B cell (primary cell): ENCODE measurements around the gene KANK3. TPM values are rescaled to one million over a fixed set of nuclear protein-coding genes. Genes with fewer than 3 reads are reported as not detected.

Experiments used
- ATAC-seq: fragments of 200-7000 bp; cut with Tn5 transposase; one replicate; pipeline ENCODE4 v1.10.0; 2021; ENCODE audit warnings: low read depth, mild to moderate bottlenecking, moderate number of reproducible peaks, moderate library complexity
- CTCF ChIA-PET: fragments of 350-600 bp; sonication (Branson Sonifier 250); formaldehyde crosslinking; loops from one replicate; lab custom pipeline; 2021; ENCODE audit warnings: antibody characterized with exemption, inconsistent platforms; lab: Charles Lee
- POLR2A ChIA-PET: fragments of 350-600 bp; sonication (Branson Sonifier 250); formaldehyde crosslinking; loops from one replicate; lab custom pipeline; 2021; ENCODE audit warnings: antibody characterized with exemption; lab: Charles Lee
- DNase-seq: peaks from one replicate; pipeline ENCODE4 v3.0.0; 2013
- H2AFZ ChIP-seq: 2 replicates; pipeline ENCODE4 v1.6.1; 2012; ENCODE audit warnings: mild to moderate bottlenecking, low read depth, low read length; ENCODE audit not compliant: insufficient read depth, poor library complexity, severe bottlenecking
- H3K27ac ChIP-seq, 2 donors: 1 replicate in 1 of 2; 2 replicates in 1 of 2; pipeline ENCODE4 v1.5.1; 2012 to 2013; ENCODE audit warnings: low read length in 2 of 2, mild to moderate bottlenecking in 2 of 2, moderate library complexity in 1 of 2
- H3K27me3 ChIP-seq, 4 experiments: fragments of 200-600 bp in 1 of 4; sonication (generic) in 1 of 4; replicated peaks in 1 of 4; 1 replicate in 2 of 4; 2 replicates in 2 of 4; pipeline versions ENCODE4 v1.6.1 to v1.7.0; 2013 to 2016; ENCODE audit warnings: low read length in 3 of 4, mild to moderate bottlenecking in 2 of 4, mixed read lengths in 1 of 4, moderate library complexity in 1 of 4; ENCODE audit not compliant: insufficient read depth in 4 of 4, control insufficient read depth in 3 of 4; ENCODE audit errors: control extremely low read depth in 1 of 4
- H3K36me3 ChIP-seq, 2 experiments: replicated peaks in 1 of 2; 1 replicate in 1 of 2; 2 replicates in 1 of 2; pipeline versions ENCODE4 v1.6.1 to v1.7.1; 2013; ENCODE audit warnings: low read length in 1 of 2; ENCODE audit not compliant: insufficient read depth in 2 of 2, control insufficient read depth in 1 of 2; ENCODE audit errors: control extremely low read depth in 1 of 2, extremely low read depth in 1 of 2
- H3K4me1 ChIP-seq, 2 donors: fragments of 200-600 bp in 1 of 2; sonication (generic) in 1 of 2; 1 replicate in 1 of 2; 2 replicates in 1 of 2; pipeline versions ENCODE4 v1.5.1 to v1.6.1; 2013 to 2017; ENCODE audit warnings: low read length in 2 of 2; ENCODE audit not compliant: control insufficient read depth in 2 of 2, insufficient read depth in 2 of 2
- H3K4me2 ChIP-seq: replicated peaks from 2 replicates; pipeline ENCODE3; 2012; ENCODE audit warnings: mild to moderate bottlenecking, low read depth, low read length; ENCODE audit not compliant: poor library complexity, severe bottlenecking
- H3K4me3 ChIP-seq, 5 experiments: fragments of 200-600 bp in 1 of 5; sonication (generic) in 1 of 5; 1 replicate in 3 of 5; 2 replicates in 2 of 5; pipeline versions ENCODE4 v1.5.1 to v1.7.0; 2011 to 2016; ENCODE audit warnings: low read length in 4 of 5, mild to moderate bottlenecking in 4 of 5, low read depth in 2 of 5, control low read depth in 1 of 5, moderate library complexity in 1 of 5; ENCODE audit not compliant: insufficient read depth in 1 of 5; ENCODE audit errors: control extremely low read depth in 1 of 5, extremely low read depth in 1 of 5
- H3K79me2 ChIP-seq: fragments of 200-600 bp; sonication (generic); one replicate; pipeline ENCODE4 v1.6.0; 2016; ENCODE audit warnings: low read length; ENCODE audit not compliant: control insufficient read depth, insufficient read depth
- H3K9ac ChIP-seq: fragments of 200-600 bp; sonication (generic); 2 replicates; pipeline ENCODE4 v1.6.1; 2017; ENCODE audit warnings: mild to moderate bottlenecking, low read length, moderate library complexity
- H3K9me3 ChIP-seq, 3 donors: one replicate each; pipeline versions ENCODE4 v1.6.1 to v1.7.1; 2013; ENCODE audit warnings: low read length in 2 of 3; ENCODE audit not compliant: control insufficient read depth in 2 of 3, insufficient read depth in 1 of 3; ENCODE audit errors: control extremely low read depth in 1 of 3
- H4K20me1 ChIP-seq: 2 replicates; pipeline ENCODE4 v1.6.0; 2012; ENCODE audit warnings: mild to moderate bottlenecking, low read length; ENCODE audit not compliant: insufficient read depth, control insufficient read depth, poor library complexity, severe bottlenecking
- H3K27ac Mint-ChIP-seq: one replicate; pipeline ENCODE4 v1.8.0; 2021; ENCODE audit warnings: mixed read lengths
- H3K27me3 Mint-ChIP-seq: one replicate; pipeline ENCODE4 v1.8.0; 2021; ENCODE audit warnings: mixed read lengths
- H3K4me1 Mint-ChIP-seq: one replicate; pipeline ENCODE4 v1.8.0; 2021; ENCODE audit warnings: mixed read lengths
- H3K4me3 Mint-ChIP-seq: one replicate; pipeline ENCODE4 v1.8.0; 2021; ENCODE audit warnings: mixed read lengths
- H3K9me3 Mint-ChIP-seq: one replicate; pipeline ENCODE4 v1.8.0; 2022; ENCODE audit warnings: mixed read lengths; ENCODE audit not compliant: insufficient read depth
- EZH2 ChIP-seq: IDR thresholded peaks from 2 replicates; pipeline ENCODE4 v1.6.1; 2012; ENCODE audit warnings: borderline replicate concordance, low read depth, mild to moderate bottlenecking, moderate library complexity, low read length; ENCODE audit not compliant: insufficient read depth, poor library complexity, severe bottlenecking
- WGBS: methylation state at CpG from one replicate; pipeline ENCODE4 v1.1.5; 2013; ENCODE audit warnings: missing lambda C conversion rate; ENCODE audit not compliant: insufficient coverage; 5-methylcytosine and 5-hydroxymethylcytosine counted together
- intact Hi-C: fragments of 100-400 bp; cut with micrococcal nuclease; formaldehyde crosslinking; loops from one replicate; pipeline ENCODE4 v1.10.0; 2022
- polyA plus RNA-seq: library from polyadenylated mRNA; depleted of rRNA; stranded (reverse); fragments of >200 nt; gene quantifications from 2 replicates; pipeline ENCODE4 v1.2.3, GENCODE V29; 2012
- total RNA-seq, 2 donors: library from RNA; stranded (reverse); fragments of 120-200 nt in 1 of 2; gene quantifications; 1 replicate in 1 of 2; 2 replicates in 1 of 2; pipeline versions ENCODE4 v1.2.3 to v1.2.4, GENCODE V29; 2013 to 2022
- TF ChIP-seq, protein P1 (sequence below): fragments of 200-600 bp; IDR thresholded peaks from one replicate; pipeline ENCODE4 v1.8.0; 2022; ENCODE audit warnings: antibody characterized with exemption, mild to moderate bottlenecking

Gene KANK3
- total and polyA plus RNA-seq, 2 donors (not counting 1 experiment from before 2014, with no cell fraction given): 0.27 to 0.34 TPM

GRCh38 chr19:8343483-8343844 lies 402 bp upstream of the KANK3 start:
- H3K9me3 ChIP-seq: peaks cover 0 to 12% (median 0%) of the 10 kb centered on the region in 3 donors
- no peaks in the 10 kb centered on the region for H3K79me2 ChIP-seq
- peaks cover 0 to 34% (median 9%) of the 10 kb centered on the region in 4 experiments for H3K27me3 ChIP-seq
- Mint-ChIP-seq H3K27ac (no peak overlapping the region), H3K9me3 (no peaks in the 10 kb centered on the region), H3K4me1 (peaks cover 13% of the 10 kb centered on the region), H3K4me3 (peak overlapping the region; percentile 79), H3K27me3 (peaks cover 16% of the 10 kb centered on the region)
- DNase-seq (no peak), ATAC-seq (no peak)
- no peaks in the 10 kb centered on the region for H4K20me1 ChIP-seq
- H3K4me2 ChIP-seq: peak overlapping the region; percentile 78
- H3K9ac ChIP-seq: peak overlapping the region; percentile 52
- ChIA-PET POLR2A (interaction anchor here (1.2 kb wide), 1 partner anchor 185 kb away, joined by 4 read pairs; no protein-coding TSS in a partner anchor), CTCF (interaction anchor here (1.4 to 1.7 kb wide), 2 partner anchors 10 to 162 kb away, joined by 3 to 8 read pairs; no protein-coding TSS in a partner anchor)
- peak overlapping the region; percentile 57 for H2AFZ ChIP-seq
- peaks cover 9 to 14% of the 10 kb centered on the region in 2 donors for H3K4me1 ChIP-seq
- no peaks in the 10 kb centered on the region for H3K36me3 ChIP-seq
- TF ChIP-seq, protein P1, sequence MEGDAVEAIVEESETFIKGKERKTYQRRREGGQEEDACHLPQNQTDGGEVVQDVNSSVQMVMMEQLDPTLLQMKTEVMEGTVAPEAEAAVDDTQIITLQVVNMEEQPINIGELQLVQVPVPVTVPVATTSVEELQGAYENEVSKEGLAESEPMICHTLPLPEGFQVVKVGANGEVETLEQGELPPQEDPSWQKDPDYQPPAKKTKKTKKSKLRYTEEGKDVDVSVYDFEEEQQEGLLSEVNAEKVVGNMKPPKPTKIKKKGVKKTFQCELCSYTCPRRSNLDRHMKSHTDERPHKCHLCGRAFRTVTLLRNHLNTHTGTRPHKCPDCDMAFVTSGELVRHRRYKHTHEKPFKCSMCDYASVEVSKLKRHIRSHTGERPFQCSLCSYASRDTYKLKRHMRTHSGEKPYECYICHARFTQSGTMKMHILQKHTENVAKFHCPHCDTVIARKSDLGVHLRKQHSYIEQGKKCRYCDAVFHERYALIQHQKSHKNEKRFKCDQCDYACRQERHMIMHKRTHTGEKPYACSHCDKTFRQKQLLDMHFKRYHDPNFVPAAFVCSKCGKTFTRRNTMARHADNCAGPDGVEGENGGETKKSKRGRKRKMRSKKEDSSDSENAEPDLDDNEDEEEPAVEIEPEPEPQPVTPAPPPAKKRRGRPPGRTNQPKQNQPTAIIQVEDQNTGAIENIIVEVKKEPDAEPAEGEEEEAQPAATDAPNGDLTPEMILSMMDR: no peak
- no peak for TF ChIP-seq EZH2
- WGBS: 37% methylated on average over 7 of the region's 11 CpGs
- H3K4me3 ChIP-seq: peak overlapping the region in 4 of 5 experiments; percentile 23 to 55 (median 46)
- intact Hi-C loops: no loop called here
- H3K27ac ChIP-seq: no peak overlapping the region

DNA sequence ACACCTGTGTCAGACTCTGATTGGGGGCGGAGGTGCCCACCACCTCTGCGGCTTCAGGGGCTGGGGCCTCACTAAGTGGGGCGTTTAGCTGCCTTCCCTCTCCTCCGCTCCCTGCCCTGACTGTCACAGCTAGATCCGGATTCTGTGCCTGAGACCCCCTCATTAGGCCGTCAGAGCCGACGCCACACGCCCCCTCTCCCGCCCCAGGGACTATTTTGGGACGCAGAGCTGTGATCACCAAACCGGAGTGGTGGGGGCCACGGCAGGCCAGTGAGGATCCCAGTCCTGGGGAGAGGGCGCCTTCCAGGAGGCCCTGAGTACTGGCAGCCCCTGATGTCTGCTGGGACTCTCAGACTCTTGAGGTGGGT lies 762 bp downstream of the KANK3 start:
- H3K27me3 Mint-ChIP-seq: peaks cover 24% of the 10 kb centered on the region
- CTCF ChIA-PET: interaction anchor here (1.8 kb wide), 1 partner anchor 11 kb away, joined by 15 read pairs; no protein-coding TSS in a partner anchor

More for the DNA sequence above, 762 bp downstream of the KANK3 start:
- Mint-ChIP-seq H3K27ac (no peak overlapping the region), H3K9me3 (no peaks in the 10 kb centered on the region), H3K4me1 (peaks cover 13% of the 10 kb centered on the region), H3K4me3 (peak overlapping the region; percentile 16)
- ATAC-seq: no peak
- peak overlapping the region; percentile 57 for H2AFZ ChIP-seq
- POLR2A ChIA-PET: no interaction called here
- no peak overlapping the region for H3K27ac ChIP-seq
- DNase-seq: no peak
- 30% methylated on average over 10 of the region's 14 CpGs for WGBS
- intact Hi-C loops: no loop called here
- TF ChIP-seq, protein P1: no peak
- peak; percentile 25 for TF ChIP-seq EZH2
- H3K36me3 ChIP-seq: no peaks in the 10 kb centered on the region
- no peaks in the 10 kb centered on the region for H3K79me2 ChIP-seq
- H4K20me1 ChIP-seq: no peaks in the 10 kb centered on the region
- H3K4me1 ChIP-seq: peaks cover 9 to 14% of the 10 kb centered on the region in 2 donors
- no peak overlapping the region for H3K9ac ChIP-seq
- peaks cover 0 to 43% (median 11%) of the 10 kb centered on the region in 4 experiments for H3K27me3 ChIP-seq
- no peak overlapping the region for H3K4me3 ChIP-seq
- peak overlapping the region; percentile 78 for H3K4me2 ChIP-seq
- H3K9me3 ChIP-seq: peaks cover 0 to 12% (median 0%) of the 10 kb centered on the region in 3 donors
